Omental fat pad (tissue), 4 donors: ENCODE measurements around the gene TMOD2. TPM values are rescaled to one million over a fixed set of nuclear protein-coding genes. Genes with fewer than 3 reads are reported as not detected.
A peak's percentile ranks its signal among the peaks of the same experiment; 100 is the strongest.

Experiments
- ATAC-seq: fragments of 150-250 bp; one replicate; pipeline ENCODE4 v1.9.1; 2016; ENCODE audit warnings: mild to moderate bottlenecking, moderate library complexity; ENCODE audit not compliant: low FRiP score
- DNase-seq: peaks from one replicate; pipeline ENCODE4 v3.0.0-alpha.2; 2019; ENCODE audit warnings: low spot score
- total RNA-seq, 4 donors: library from RNA; depleted of rRNA; stranded (reverse); fragments of >200 nt; gene quantifications; one replicate each; pipeline ENCODE4 v1.1.0, GENCODE V29; 2016
- TF ChIP-seq, protein P1 (sequence below), 3 donors: fragments of 450-650 bp; IDR thresholded peaks; one replicate each; pipeline ENCODE4 v1.5.1; 2016 to 2017; ENCODE audit warnings: antibody characterized with exemption in 3 of 3, mild to moderate bottlenecking in 3 of 3, moderate library complexity in 2 of 3

TMOD2 gene
- total RNA-seq, 4 donors from 2014 or later = 6.5 to 28.5 (median 12.4) TPM

DNA sequence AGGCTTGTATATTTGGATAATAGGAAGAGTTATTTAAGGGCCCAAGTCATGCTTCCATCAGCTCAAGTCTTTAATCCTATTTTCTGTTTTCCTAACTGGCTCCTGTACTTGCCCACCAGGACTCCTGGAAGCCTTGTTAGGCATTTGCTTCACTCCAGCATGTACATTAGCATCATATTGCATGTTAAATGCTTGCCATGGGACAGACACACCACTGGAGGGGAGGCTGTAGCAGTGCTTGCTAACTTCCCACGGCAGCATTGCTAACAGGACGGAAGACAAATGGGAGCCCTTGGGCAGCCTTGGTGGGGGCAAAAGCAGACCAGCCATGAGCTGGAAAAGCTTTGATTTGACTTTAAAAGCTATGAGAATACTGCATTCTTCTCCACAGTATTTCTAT lies 6.1 kb downstream of the TMOD2 start:
- ATAC-seq = no peak

DNA sequence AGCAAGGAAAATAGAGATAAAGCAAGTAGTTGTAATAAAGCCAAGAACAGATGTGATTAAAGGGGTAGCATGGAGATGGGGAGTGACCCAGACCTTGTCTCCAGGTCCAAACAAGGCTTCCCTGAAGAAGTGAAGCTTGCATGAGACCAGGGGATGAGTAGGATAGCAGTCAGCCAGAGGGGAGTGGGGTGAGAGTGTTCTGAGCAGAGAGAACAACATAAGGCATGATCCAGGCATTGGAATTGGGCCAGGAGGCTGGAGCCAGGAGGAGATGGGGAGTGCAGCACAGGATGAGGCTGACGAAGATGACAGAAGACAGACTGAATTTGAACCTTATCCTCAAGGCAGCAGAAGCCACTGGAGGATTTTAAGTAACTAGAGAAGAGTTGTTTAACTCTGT lies 7.2 kb downstream of the TMOD2 start:
- DNase-seq (no peak), ATAC-seq (peak; percentile 80)
- TF ChIP-seq, protein P1, sequence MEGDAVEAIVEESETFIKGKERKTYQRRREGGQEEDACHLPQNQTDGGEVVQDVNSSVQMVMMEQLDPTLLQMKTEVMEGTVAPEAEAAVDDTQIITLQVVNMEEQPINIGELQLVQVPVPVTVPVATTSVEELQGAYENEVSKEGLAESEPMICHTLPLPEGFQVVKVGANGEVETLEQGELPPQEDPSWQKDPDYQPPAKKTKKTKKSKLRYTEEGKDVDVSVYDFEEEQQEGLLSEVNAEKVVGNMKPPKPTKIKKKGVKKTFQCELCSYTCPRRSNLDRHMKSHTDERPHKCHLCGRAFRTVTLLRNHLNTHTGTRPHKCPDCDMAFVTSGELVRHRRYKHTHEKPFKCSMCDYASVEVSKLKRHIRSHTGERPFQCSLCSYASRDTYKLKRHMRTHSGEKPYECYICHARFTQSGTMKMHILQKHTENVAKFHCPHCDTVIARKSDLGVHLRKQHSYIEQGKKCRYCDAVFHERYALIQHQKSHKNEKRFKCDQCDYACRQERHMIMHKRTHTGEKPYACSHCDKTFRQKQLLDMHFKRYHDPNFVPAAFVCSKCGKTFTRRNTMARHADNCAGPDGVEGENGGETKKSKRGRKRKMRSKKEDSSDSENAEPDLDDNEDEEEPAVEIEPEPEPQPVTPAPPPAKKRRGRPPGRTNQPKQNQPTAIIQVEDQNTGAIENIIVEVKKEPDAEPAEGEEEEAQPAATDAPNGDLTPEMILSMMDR (IDR thresholded peaks at IDR 0.05) = no peak

More for the DNA sequence above, 6.1 kb downstream of the TMOD2 start:
- DNase-seq = no peak
- TF ChIP-seq, protein P1 (IDR thresholded peaks at IDR 0.05) = no peak

DNA sequence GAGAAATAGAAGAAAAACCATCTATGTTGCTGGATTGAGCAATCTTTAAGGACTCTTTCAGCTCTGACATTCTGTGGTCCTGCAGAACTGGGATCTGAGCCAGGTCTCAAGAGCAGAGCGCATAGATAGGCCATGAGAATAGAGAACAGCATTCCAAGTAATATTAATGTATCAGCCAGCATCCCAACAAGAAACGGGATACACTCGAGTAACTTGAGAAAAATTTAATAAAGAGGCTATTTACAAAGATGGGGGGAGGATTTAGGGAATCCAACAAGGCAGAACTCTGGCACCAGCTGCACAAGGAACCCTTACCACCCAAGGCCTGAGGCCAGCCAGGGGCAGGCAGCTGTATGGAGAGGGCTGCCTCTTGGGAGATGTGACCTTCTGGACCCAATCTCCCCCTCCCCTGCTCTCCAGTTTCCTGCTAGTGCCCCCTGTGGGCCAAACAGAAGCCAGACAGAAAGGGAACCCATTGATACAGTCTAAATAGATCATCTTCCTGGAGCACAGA lies 8.2 kb downstream of the TMOD2 start:
- ATAC-seq (peak; percentile 41), DNase-seq (no peak)

DNA sequence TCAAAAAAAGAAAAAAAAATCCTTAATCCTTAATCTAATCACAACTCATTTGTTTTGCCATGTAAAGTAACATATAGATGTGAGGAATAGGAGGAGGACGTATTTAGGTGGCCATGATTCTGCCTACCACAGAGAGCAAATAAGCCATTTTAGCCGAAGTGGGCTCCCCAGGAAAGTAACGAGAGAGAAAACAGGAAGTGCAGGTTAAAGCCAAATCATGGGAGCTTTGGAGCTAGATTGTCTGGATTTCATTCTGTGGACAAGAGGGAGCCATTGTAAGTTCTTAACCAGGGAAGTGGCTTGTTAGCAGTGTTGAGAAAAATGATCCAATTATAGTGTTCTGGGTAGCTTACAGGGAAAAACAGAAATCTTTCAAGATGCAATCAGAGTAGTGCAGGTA lies 9.4 kb downstream of the TMOD2 start:
- ATAC-seq (no peak), DNase-seq (no peak)
- TF ChIP-seq, protein P1 (IDR thresholded peaks at IDR 0.05) = no peak

More for the DNA sequence above, 8.2 kb downstream of the TMOD2 start:
- TF ChIP-seq, protein P1 (IDR thresholded peaks at IDR 0.05) = no peak

DNA sequence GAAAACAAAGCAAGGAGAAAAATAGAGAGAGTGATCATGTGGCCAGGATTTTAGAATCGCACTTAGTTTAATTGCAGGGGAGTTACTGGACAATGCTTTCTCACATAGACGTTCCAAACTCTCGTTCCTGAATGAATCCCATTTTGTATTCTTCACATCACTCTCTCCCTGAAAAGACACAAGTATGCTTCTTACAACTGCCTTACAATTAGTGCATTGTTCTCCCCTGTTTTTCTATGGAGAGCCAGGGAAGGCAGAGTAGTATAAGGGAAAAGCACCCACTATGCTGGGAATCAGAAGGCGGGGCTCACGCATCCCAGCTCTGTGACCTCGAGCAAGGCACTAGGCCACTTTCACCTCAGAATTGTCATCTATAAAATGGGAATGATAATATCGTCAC lies 14.4 kb downstream of the TMOD2 start:
- no peak for DNase-seq
- TF ChIP-seq, protein P1 (IDR thresholded peaks at IDR 0.05) = no peak
- no peak for ATAC-seq

DNA sequence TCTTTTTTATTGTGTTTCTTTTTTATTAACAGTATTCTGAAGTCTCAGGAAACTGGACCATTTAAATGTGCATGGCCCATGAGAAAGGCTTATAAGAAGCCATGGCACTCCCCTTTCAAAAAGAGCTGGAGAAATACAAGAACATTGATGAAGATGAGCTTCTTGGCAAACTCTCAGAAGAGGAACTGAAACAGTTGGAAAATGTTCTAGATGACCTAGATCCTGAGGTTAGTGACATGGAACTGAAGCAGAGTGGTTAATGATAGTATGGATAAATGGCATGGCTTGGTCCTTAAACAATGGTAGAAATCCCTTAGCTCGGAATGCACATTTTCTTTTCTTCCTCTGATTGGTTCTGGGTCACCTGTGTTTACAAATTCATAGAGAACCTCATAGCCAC lies 14.9 kb downstream of the TMOD2 start:
- ATAC-seq = no peak
- TF ChIP-seq, protein P1 (IDR thresholded peaks at IDR 0.05) = no peak
- no peak for DNase-seq

DNA sequence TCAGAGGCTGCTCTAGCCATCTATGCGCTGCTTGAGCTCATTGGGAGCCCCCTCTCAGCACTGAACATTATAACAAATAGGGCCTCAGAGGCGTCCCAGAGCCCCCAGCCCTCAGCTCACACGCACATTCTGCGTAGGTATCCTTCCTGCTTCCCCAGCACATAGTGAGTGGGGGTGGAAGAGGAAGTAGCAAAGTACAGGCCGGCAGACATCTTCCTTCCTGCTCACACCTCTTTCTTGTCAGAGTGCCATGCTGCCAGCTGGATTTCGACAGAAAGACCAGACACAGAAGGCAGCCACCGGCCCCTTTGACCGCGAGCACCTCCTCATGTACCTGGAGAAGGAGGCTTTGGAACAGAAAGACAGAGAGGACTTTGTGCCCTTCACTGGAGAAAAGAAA lies 16.6 kb downstream of the TMOD2 start:
- DNase-seq (no peak), ATAC-seq (no peak)
- TF ChIP-seq, protein P1 (IDR thresholded peaks at IDR 0.05) = no peak
